ENCODE results near the gene TLCD5.
A peak's percentile ranks its signal among the peaks of the same experiment; 100 is the strongest.

The TLCD5 gene

DNA sequence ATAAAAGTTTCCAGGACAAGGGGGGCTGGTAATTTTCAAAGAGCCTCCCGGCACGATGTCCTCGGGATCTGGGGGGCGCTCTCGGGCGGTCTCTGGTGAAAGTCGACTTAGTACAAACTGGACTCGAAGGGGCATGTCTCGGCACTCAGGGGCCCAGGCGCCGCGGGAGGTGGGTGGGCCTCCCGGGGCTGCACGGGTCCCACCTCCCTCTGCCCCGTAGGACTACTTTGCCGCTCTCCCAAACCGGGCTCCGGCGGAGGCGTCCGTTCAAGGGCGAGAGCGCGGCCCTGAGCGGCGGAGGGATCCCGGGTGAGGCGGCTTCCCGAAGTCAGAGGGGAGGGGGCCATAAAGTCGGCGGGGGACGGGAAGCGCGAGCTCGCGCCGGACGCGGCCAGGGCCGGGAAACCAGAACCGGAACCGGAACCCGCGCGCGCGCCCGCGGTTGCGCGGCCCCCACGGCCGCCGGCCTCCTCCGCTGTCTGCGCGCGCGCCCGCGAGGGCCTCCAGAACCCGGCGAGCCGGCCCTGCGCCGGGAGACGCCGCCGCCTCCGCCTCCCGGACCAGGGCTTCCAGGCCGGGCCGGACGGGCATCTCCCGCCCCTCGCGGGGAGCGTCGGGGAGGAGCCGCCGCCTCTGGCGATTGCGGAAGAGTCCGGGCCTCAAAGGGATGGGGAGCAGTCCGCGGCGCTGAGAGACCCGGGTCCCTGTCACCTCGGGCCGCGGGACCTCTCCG lies 11.0 kb downstream of the TLCD5 start, which contains the start of gene ARHGEF12:
TSS of gene ARHGEF12 (plus strand) at position 506 of the 733 bp plus-strand sequence. CDS start 831 bp downstream, outside the sequence.
- FAIRE-seq (peak; percentile 48), DNase-seq (ENCODE audit: extremely low spot score, insufficient read length, low read depth) (peak; percentile 88)

DNA sequence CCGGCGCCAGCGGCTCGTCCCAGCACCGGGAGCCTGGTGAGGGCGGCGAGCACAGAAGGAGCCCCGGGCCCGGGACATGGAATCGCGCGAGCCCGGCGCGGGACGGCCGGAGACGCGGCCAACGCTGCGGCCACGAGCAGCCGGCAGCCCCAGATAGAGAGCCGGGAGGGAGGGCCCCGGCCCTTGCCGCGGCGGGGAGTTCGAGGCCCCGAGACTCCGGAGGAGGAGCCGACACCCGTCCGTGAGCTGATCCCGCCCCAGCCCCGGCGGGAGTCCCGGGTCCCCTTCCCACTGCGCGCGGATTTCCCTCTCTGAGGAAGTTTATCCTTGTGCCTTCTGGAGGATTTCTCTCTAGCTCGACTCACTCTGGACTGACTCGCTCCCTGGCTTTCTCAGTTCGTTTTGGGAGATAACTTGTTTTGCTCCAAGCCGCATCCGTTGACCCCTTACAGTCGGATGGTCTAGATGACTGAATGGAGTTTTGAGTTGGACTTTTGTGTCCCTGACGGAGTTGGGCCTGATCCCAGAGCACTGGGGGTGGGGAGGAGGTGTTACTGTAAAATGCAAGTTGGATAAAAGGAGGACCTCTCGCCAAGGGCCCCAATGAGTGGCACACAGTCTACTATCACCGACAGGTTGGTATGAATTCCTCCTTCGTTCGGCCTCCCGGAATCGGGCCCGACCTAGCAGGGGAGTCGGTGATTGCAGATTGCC lies 11.7 kb downstream of the TLCD5 start:
- FAIRE-seq = peak; percentile 15
- no peak for DNase-seq (ENCODE audit: extremely low spot score, insufficient read length, low read depth)

DNA sequence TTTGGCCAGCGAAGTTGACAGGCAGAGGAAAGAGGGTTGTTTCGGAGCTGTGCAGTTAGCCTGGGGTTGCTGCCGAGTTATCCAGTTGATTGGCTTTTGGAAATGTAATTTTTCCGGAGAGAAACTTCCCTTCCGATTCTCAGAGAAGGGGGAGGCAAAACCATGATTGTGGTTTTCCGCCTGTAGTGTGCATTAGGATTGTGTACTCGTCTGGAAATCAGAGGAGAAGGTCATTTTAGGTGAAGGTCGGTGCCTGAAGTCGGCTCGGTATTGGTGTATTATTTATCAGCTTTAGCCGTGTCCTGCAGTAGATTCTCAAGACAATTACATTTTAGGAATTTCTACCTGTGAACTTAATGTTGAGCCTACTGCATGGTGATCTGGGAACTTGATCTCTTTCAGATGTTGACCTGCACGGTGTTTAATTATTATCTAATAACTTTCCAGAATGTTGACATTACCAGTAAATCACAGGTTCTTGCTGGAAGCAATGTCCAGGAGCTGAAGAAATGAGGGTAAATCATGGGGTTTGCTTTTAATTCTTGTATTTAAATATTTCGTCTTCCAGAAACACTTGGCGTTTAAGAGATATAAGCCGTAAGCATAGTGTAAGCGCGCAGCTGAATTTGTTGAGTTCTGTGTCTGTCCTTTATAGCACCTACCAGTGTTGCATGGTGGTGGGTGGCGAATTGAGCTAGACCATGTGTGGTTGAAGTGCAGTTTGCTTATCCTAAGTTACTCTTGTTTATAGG lies 12.4 kb downstream of the TLCD5 start:
- FAIRE-seq = no peak
- DNase-seq (ENCODE audit: extremely low spot score, insufficient read length, low read depth) = no peak

DNA sequence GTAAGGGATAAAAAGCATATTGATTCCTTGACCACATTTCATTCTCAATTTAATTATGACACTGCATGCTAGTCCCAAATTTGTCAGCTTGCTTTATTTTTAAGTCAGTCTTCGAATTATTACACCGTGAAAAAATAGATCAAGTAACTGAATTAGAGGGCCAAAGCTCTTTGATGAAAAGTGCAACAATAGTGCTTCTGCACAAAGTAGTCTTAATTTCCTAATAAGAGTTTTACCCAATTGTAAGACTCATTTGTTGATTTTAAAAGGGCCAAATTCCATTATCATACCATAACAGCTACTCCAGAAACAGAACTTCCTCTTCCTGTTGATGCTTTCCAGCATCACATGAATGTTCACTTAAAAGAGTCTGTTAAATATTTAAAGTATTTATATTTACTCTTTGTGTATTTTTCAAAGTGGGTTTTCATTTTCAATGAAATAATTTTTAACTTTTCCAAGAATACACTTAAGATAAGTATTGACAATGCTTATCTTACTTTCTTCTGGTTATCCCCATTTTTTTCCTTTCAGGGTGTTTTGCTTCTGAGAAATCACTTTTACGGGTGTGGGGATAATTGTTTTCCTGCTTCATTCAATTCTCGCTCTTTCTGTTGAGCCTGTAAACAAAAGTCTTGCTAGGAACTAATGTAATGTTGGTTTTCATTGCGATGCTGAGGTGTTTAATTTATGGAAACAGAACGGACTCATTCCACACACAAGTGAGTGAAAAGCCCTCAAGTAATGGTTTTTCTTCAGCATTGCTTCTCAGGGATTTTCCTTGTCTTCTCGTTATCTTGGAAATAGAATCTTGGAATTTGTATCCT lies 13.2 kb downstream of the TLCD5 start:
- no peak for DNase-seq (ENCODE audit: extremely low spot score, insufficient read length, low read depth)

DNA sequence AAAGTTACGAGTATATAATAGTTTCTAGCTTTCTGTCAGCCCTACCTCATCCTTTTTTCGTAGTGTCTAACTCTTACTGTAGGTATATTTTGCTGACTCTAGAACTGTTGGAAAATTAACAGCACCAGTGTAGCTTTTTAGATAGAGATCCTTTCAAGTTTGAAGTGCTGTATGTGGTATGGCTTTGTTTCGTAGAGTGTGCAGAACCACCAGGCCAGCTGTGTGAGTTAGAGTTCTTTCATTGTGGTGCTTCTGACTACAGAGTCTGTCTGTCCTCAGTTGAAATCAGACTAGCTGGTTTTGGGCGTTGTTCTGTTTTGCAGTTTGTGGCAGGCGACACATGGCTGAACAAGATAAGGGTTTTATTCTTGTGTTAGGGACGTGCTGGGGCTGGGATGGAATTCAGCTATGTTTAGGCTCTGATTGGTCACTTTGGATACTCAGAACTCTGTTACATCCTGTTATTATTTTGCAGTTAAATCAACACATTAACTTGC lies 14.3 kb downstream of the TLCD5 start:
- DNase-seq (ENCODE audit: extremely low spot score, insufficient read length, low read depth) (no peak), FAIRE-seq (no peak)

More for the DNA sequence above, 13.2 kb downstream of the TLCD5 start:
- FAIRE-seq = no peak

DNA sequence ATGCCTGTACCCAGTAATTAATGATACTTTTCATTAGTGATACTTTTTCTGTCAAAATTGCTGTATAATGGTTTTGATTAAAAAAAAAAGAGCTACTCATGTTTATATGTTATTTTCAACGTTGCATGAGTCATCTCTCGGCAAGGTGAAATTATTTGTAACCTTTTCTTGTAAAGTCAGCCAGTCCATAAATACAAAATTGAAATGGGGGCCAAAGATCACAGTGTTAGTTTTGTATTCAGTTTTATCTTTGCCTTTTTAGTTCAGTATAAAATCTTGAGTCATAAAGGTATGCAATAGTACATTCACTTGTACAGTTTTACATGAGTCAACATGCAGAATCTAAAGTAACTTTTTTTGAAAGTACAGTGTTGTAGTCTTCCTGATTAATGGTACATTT lies 15.4 kb downstream of the TLCD5 start:
- DNase-seq (ENCODE audit: extremely low spot score, insufficient read length, low read depth) (no peak), FAIRE-seq (no peak)

DNA sequence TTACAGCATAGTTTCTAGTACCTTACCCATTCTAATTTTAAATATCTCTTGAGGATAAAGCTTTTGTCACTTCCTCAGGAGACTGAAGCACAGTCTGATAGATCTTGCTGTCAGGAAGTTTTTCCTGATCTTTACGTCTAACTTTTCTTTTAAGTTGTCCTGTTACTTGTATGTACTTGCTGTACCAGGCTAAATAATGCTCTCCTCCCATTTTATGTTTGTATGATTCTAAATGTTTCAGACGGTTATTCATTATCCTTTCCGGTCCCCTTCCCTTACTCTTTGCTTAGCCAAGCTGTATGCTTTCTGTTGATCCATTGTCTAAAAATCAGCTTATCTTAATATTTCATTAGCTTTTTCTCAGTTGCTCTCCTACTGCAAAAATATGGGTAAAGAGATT lies 17.1 kb downstream of the TLCD5 start:
- no peak for DNase-seq (ENCODE audit: extremely low spot score, insufficient read length, low read depth)

DNA sequence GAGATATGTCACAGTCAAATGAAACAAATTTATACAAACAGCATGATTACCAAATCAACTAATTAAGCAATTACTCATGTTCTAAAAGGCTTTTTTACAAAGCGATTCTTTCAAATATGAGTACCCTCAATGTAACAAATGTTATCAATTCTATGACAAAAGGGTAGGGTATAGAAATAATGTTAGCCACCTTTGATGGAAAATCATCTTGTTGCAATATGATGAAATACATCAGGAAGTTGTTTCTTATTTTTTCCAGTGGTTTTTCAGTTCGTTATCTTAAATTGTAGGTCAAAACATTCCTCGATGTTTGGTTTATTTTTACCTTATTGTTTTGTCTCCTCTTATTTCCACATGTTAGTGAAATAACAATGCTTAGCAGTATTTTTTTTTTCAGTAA lies 17.6 kb downstream of the TLCD5 start:
- DNase-seq (ENCODE audit: extremely low spot score, insufficient read length, low read depth) = no peak
- no peak for FAIRE-seq

More for the DNA sequence above, 17.1 kb downstream of the TLCD5 start:
- FAIRE-seq = no peak

DNA sequence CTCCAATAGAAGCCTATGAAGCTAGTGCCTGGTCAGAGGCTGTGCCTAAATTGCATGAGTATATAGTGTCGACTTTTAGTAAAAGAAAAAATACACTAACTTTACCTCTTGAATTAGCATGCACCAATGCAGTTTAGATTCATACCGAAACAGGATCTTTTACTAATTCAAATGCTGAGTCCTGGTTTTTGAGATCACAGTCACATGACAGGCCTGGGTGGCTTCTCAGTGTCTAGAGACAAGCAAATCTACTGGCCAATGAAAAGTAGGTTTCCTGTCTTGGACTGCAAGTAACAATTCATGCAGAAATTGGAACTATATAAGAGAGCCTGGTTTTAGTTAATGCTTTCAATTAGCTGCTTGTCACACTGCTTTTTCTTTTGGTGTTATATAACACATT lies 18.3 kb downstream of the TLCD5 start:
- peak; percentile 93 for FAIRE-seq
- peak; percentile 54 for DNase-seq (ENCODE audit: extremely low spot score, insufficient read length, low read depth)

DNA sequence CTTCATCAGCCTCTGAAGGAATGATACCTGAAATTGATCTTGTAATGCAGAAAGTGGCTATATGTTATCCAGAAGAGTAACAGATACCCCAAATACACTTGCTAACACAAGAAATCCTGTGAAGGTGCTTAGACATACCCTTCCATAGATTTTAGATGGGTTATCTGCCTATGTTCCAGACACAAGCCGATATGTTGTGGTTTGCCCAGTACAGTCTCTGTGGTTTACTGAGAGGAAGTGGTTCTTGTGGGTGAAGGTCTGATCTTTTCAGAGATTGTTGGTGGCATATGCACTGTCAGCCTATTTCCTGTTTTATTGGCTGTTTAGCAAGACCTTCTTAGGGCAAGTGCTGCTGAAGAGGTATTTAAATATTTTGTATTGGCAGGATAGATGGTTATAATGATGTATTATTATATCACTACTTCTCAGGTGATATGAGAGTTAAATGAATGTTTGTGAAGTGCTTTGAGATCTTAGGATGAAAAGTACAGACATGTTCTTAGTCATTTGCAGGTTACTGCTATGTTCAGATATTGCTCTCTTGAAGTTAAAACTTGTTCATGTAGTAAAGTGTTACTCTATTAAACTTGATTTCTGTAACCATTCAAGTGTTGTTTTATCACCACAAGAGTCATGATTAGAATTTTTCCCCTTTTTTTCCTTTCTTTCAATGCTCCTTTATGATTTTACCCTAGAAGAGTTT lies 19.4 kb downstream of the TLCD5 start:
- peak; percentile 99 for FAIRE-seq
- DNase-seq (ENCODE audit: extremely low spot score, insufficient read length, low read depth) = peak; percentile 54

DNA sequence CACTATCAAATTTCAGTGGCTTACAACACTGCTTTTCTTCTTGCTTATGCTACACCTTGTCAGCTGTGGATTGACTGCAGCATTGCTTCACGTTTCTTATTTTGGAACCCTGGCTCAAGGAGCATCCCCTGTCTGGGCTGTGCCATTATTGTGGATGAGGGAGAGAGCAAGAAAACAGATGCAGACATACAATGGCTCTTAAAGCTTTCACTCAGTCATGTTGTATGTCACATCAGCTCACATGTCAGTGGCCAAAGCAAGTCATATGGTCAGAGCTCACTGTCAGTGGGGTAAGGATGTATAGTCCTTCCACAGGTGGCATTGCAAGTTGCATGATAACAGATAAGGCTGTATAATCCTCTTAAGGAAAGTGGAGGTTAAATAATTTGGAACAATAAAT lies 21.1 kb downstream of the TLCD5 start:
- no peak for FAIRE-seq

DNA sequence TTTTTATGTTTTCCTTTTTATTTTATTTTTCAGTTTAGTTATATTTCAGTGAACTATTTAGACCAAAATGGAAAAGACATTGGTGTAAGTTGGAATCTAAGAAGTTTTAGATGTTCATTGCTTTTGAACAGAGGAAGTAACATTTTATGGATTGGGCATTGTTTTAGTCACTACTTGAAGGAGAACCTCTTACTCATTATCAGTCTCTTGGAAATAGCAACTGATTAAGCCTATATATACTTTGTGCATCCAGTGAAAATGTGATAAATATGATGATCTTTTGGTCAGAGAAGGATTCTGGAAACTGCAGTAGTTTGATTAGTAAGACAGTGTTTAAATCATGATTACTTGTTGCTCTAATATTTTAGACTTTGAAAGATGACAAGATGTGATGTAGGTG lies 25.5 kb downstream of the TLCD5 start:
- DNase-seq (ENCODE audit: extremely low spot score, insufficient read length, low read depth) (no peak), FAIRE-seq (no peak)

More for the DNA sequence above, 21.1 kb downstream of the TLCD5 start:
- no peak for DNase-seq (ENCODE audit: extremely low spot score, insufficient read length, low read depth)

DNA sequence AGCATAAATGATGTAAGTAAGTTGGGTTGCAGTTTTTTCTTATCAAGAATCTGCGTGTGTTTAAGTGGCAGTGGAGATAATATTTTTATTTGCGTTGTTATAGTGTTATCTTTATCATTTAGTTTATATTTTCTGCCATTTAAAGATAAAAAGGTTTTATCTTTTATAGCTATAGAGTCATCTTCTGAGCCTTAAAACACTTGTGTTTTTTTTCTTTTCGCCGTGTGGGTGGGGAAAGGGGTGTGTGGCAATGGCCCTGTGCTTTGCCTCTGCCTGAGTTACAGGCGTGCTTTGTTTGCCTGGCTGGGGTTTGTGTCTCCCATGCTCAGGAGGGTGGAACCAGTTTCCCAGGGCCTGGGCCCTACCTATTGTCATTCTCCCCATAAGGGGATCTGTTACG lies 27.3 kb downstream of the TLCD5 start:
- FAIRE-seq (no peak), DNase-seq (ENCODE audit: extremely low spot score, insufficient read length, low read depth) (no peak)

DNA sequence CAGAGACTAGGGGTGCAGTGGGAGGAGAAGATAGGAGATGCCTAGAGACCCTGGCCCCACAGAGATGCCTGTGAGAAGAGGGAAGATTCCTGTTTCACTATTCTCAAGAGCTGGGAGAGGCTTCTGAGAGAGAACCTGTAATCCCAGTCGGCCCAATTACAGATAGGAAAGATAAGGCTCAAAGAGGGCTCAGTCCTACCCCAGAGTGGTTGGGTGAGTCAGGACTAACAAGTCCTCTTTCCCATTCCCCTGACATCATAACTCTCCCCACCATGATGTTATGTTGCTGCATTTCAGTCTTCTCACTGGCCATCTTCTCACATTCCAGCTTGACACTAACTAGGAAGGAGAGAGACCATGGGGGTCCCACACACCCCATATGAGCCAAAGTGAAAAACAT lies 29.0 kb downstream of the TLCD5 start:
- DNase-seq (ENCODE audit: extremely low spot score, insufficient read length, low read depth) (no peak), FAIRE-seq (no peak)

DNA sequence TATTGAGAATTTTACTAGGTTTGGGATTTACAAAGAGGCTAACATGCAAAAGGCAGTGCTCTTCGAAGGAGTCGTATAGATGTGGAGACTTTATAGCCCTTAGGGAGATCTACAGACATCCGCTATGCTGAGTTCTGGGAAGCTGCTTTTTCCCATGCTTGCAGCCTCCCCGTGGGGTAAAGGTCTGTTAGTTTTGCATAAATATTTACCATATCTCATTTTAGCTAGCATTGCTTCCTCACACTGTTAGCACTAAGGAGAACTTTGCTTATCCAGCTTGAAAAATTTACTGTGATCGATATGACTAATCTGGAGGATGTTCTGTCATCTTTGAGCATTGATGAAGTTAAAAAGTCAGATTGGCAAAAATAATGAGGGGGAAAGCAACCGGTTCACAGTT lies 29.7 kb downstream of the TLCD5 start:
- DNase-seq (ENCODE audit: extremely low spot score, insufficient read length, low read depth) (no peak), FAIRE-seq (no peak)

DNA sequence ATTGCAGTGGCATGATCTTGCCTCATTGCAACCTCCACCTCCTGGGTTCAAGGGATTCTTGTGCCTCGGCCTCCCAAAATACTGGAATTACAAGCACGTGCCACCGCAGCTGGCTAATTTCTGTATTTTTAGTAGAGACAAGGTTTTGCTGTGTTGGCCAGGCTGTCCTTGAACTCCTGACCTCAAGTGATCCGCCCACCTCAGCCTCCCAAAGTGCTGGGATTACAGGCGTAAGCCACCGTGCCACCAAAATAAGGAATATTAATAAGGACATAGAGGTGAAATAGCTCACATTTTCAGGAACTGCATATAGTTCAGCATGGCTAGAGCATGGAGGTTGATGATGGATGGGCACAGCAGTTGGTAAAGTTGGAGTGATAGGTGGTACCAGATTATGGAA lies 32.5 kb downstream of the TLCD5 start:
- FAIRE-seq = no peak

DNA sequence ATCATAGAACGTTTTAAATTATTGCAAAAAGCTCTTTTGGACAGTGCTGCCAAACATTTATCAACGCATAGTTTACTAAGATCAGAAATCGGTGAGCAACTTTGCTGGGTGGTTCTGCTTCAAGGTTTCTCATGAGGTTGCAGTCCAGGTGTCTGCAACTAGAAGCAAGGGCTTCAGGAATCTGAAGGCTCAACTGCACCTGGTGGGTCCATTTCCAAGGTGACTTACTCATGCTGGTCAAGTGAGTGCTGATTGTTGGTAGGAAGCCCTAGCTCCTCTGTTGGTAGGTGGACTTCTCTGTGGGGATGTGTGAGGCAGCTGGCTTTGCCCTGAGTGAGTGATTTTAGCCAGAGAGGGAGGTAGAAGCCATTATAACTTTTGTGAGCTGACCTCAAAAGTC lies 33.6 kb downstream of the TLCD5 start:
- FAIRE-seq (no peak), DNase-seq (ENCODE audit: extremely low spot score, insufficient read length, low read depth) (no peak)

More for the DNA sequence above, 32.5 kb downstream of the TLCD5 start:
- DNase-seq (ENCODE audit: extremely low spot score, insufficient read length, low read depth) = no peak

DNA sequence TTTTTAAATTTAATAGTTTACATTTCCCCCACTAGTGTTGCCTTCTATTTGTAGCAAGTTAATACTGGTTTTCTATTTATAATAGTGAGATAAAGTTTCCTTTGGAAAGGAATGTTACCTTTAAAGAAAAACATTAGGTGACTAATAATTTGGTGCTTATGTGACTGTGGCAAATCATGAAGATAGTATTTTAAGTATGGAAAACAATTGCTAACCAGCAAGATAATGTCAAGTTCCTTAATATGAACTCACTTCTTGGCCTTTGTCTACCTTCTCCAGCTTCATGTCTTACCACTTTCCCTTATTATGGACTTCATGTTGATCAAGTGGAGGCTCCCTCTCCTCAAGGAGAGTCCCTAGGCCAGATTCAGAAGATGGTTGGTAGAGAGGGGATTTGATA lies 38.3 kb downstream of the TLCD5 start:
- DNase-seq (ENCODE audit: extremely low spot score, insufficient read length, low read depth) (no peak), FAIRE-seq (no peak)

DNA sequence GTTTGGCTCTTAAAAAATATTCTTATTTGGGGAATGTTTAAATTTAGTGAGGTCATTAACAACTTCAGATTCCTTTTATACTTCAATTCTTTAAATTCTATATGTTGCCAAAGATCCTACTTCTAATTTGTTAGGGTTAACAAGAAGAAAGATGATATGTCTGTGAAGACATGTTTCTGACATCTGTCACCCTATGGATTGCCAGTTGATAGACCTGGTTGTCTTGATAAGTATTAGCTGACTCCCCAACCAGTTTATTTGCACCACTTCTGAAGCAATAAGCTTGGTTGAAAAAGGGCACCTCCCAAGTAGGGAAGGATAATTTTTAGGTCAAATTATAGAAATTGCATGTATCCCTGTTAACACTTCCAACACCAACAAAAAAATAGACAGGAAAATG lies 40.4 kb downstream of the TLCD5 start:
- DNase-seq (ENCODE audit: extremely low spot score, insufficient read length, low read depth) (no peak), FAIRE-seq (no peak)
